HL-60/S4 treated with retinoic acid at 250 ng/mL for 4 days and 3 days (cell line): ENCODE measurements around the gene CSMD2.

Source experiments
- in situ Hi-C: fragments of 300-500 bp; cut with MboI; formaldehyde crosslinking; loops from 2 replicates; pipeline ENCODE4 v1.7.0; 2022; ENCODE audit warnings: low sequenced_read_pairs

The CSMD2 gene

DNA sequence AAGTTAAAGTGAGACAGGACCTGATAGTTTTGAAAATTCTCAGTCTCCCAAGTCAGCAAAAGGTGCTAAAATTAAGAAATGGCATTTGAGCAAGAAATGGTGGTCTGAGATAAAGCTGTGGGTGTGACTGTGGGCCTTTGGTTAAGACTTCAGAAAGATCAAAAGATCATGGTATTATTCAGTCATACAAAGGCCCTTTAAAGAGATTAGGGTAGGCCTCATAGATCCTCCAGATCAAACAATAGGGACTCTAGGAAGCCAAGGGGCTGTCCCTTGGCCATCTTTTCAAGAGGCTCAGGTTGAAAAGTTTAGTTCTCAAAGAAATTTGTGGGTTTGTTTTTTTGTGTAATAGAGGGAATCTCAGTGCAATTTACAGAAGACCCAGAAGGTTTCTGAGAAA is 292.8 kb downstream of the CSMD2 start:
- in situ Hi-C loops = no loop called here

DNA sequence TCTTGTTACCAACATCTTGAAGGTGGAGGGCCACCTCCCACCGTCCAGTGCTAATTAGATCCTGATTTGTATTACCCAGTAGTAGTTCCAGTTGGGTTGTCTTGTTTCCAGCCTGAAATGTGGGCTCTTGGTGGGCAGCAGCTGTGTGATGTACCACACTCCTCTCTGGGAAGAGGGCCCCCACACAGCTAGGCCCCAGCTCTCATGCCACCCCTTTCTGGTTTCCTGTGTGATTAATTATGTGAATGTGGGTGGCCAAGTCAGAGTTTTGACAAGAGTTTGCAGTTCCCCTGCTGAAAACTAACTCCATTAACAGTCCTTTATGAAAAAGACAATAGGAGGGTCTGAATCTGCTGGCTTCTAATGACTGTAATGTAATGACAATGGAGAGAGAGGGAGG is 297.3 kb downstream of the CSMD2 start:
- in situ Hi-C loops = no loop called here

DNA sequence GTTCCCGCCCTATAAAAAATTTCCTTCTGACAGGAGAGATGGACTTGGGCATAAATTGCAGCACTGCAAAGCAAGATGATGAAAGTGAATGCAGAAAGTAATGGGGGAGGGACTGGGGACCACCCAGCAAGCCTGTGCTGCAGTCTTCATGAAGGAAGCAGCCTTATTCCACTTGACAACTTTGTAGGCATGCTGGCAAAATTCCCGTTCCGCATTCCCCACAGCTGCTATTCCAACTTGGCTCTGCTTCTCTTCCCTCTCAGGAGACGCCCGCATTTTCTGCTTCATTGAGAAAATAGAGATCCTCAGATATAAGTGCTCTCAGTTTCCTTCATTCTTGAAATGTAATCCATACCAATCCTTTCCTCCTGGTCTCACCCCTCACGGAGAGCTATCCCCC is 298.7 kb downstream of the CSMD2 start:
- in situ Hi-C loops = no loop called here

DNA sequence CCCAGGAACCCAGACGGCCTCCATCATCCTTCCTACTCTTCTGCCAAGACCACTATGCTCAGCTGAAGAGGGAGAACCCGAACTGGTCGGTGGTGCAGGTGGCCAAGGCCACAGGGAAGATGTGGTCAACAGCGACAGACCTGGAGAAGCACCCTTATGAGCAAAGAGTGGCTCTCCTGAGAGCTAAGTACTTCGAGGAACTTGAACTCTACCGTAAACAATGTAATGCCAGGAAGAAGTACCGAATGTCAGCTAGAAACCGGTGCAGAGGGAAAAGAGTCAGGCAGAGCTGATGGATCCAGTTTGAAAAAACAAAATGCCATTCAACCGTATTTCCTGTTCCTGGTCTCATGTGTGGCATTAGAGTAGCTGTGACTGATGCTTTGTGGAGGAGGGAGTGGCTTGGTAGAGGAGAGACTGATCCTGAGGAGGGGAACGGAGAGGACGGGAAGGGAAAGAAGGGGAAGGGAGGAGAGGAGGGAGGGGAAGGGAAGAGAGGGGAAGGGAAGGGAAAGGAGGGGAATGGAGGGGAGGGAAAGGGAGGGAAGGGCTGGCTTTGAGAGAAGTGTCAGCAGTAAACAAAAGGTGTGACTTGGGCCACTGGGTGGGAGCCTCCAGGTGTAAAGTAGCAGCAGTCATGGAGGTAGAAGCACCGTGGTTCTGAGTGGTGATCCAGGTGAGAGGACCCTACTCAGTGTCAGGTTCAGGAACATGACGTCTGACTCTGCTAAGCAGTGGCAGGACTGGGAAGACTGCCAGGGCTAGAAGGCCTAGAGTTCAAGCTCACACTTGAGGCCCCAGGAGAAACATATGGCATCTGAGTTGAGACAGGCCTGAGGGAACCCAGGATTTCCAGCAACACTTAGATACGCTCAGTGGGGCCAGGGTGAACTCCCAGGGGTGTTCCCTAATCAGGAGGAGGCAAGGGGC is 300.3 kb downstream of the CSMD2 start:
- in situ Hi-C loops = no loop called here

DNA sequence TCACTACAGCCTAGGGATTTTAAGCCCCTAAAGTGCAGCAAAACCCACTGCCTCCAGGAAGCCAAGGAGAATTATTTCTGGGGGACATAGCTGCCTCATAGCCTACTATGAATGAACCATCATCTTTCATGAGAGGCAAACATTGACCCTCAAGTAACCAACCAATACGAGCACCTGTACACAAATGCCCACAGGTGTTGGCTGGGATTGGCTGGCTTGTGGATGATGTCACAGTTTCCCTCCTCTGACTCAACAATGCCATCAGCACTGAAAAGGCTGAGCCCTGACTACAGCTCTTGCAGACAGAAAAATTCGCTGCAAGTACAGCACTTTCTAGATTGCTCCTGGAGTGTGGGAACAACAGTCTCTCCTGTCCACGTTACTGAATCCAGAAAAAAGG is 301.3 kb downstream of the CSMD2 start, which contains the start of gene HMGB4:
TSS of gene HMGB4 (plus strand) at position 301 of the 400 bp plus-strand sequence. CDS start 113 bp downstream, outside the sequence.
- in situ Hi-C loops = no loop called here

DNA sequence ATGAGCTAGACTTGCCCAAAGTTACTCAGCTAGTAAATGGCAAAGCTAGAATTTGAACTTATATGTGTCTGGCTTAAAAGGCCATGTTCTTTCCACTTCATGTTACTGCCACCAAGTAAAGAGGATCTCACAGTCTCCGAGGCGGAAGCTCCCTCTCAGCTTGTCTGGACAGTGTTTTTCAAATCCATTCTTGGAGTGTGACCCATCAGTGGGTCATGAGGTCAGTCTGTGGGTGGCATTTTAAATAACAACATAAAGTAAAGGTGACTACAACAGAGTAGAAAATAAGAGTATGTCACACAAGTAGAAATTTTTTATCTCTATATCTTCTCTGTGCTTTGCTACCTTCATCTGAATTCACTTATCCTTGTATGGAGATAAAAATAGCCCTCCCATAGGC is 304.4 kb downstream of the CSMD2 start:
- in situ Hi-C loops = no loop called here

DNA sequence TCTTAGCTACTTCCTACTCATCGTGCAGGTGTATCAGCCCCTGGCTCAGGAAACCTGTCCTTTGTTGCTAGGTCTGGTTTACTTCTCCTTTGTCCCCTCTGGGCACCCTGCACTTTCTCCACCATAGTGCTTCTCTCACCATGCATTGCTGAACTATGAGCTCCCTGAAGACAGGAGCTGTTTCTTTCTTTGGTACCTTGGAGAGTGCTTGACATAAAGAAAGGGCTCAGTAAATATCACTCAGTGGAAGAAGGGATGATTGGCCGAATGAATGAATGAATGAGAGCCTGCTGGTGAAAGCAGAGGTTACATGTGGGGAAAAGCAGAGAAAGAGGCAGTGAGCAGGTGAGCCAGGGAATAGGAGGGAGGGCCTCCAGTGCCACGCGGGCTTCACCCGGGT is 310.9 kb downstream of the CSMD2 start:
- in situ Hi-C loops = no loop called here

DNA sequence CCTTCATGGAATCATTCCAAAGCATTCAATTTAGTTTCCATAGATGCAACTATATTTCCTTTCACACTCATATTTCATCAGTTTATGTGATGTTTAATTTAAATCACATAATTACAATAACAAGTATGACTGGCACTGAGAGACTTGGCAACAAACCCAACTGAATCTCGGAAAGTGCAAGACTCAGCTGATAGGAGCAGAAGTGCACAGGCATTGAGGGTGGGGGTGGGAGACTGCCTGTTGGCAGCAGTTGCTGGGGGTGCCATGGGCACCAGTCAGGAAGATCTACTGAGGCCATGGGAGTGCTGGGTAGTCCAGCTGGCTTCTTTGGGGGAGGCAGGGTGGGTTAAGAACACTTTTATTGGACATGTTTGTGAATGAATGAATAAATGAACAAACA is 311.6 kb downstream of the CSMD2 start:
- in situ Hi-C loops = no loop called here

DNA sequence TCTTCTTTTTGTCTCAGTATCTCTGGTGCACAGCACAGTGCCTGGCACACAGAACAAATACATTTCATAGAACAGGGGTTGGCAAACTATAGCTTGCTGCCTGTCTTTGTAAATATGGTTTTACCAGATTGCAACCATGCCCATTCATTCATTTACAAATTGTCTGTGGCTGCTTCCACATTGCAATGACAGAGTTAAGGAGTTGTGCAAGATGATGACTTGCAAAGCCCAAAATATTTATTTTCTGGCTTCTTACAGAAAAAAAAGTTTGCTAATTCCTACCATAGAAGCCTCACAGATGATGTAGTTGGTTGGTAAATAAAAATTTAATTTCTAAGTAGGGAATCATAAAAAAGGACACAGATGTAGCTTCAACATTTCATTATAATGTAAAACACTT is 312.3 kb downstream of the CSMD2 start:
- in situ Hi-C loops = no loop called here

DNA sequence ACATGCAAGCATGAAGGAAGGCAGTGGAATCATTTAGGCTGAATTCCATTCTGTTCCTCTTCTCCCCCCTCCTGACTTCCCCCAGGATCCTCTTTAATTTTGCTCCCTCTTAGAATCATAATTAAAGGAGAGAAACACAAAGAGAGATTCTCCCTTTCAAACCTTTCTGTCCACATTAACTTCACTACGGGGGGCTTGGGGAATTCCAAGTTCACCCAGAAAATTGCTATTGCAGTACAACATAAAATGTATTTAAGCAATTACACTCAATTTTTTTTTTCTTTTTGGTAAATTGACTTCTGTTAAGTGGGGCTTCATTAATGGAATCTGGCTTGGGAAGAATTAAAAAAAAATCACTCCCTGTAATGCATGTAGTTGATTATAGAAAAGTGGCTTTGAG is 314.5 kb downstream of the CSMD2 start:
- in situ Hi-C loops = no loop called here

DNA sequence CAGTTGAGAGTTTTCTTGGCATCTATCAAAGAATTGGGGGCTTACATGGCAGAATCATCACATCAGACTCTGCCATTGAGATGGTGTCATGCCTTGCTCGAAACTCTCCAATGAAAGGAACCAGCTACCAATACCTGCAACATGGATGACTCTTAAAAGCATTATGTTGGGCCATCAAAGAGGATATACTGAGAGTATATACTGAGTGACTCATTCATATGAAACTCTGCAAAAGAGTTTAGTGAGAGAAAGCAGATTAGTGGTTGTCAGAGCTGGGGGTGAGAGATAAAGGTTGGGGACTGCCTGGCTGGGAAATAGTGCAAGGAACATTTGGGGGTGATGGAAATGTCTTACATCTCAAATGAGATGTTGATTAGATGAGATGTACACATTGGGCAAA is 315.8 kb downstream of the CSMD2 start:
- in situ Hi-C loops = no loop called here

DNA sequence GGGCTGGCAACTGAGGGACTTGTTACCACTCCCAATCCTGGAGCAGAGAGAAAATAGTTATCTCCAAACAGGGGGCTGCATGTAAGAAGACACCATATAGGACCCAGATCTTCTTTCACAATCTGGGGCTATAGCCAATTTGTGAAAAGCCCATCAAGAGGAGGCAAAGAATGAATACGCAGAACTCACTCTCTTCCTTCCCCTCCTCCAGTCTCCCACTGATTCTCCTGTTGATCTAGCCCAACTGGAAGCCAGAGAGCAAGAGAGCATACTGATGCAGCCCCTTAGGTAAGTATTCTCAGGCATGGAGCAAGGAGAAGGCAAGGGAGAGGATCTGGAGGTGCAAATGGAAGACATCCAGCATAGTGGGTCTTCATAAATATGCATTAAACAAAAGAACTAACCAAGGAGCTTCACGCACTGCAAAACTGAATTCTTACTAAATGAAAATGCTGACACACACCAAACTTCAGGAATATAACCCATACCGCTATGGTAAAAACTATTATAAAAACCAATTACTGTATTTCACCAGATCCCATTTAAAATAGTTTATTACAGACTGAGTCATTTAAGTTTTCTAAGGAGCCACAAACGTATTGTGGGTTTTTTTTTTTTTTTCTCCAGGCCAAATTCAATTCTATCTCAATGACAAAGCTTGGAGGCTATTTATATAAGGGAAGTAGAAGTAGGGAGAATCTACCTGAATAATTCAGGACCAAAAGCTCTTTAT is 316.7 kb downstream of the CSMD2 start:
- in situ Hi-C loops = no loop called here

DNA sequence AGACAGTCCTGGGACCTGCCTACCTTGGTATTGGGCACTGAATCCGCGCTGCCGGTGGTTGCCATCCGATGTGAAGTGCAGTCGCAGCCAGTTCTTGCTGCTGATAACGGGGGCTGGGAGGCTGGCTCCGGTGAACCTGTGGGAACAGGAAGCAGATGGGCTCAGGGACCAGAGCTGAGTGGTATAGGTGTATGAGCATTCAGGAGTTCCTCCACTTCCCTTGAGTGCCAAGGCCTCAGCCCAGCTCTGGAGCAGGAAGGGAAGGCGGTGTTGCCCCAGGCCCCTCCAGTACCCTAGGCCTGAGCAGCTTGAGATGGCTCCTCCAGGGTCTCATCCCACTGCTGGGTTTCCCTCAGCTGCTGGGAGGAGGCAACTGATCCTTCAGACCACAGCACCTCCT is 318.2 kb downstream of the CSMD2 start:
- in situ Hi-C loops = no loop called here

DNA sequence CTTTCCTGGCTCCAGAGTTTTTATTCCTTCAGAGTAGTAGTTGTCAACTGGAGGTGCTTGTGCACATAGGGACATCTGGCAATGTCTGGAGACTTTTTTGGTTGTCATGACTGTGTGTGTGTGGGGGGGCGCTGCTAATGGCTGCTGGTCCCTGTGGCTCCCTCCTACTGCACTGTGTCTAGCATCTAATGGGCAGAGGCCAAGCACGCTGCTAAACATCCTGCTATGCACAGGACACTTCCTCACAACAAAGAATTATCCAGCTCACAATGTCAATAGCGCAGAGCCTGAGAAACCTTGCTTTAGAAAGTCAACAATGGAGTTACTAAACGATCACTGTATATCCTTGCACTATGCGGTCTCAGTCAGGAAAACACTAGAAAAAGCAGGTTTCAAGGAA is 320.9 kb downstream of the CSMD2 start:
- in situ Hi-C loops = no loop called here

DNA sequence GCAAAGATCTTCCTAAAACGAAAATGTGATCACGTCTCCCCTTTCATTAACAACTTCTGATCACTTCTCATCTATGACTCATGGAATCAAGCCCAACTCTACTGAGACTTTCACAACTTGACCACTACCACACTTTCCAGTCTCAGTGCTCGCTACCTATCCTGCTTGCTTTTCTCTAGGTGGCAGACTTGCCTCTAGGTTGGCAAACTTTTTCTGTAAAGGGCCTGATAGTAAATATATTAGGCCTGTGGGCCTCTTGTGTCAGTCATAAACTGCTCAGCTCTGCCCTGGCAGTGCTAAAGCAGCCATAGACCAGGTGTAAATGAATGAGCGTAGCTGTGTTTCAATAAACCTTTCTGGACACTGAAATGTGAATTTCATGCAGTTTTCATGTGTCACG is 322.7 kb downstream of the CSMD2 start:
- in situ Hi-C loops = no loop called here

DNA sequence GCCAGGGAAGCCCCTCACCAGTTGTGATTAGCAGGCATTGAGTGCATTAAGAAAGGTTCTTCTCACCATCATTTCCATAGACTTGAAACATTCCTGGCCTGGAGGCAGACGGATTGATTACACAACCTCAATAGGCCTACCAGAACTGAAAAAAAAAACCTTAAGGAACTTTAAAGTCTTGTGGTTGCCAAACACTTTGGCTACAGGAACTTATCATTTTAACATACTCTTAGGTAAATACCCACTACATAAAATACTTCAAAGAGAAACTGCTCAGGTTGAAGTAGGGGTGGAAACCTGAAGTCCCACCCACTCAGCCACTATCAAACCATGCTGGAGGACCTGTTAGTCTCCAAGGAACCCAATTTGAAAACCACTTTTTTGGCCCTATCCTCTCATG is 323.5 kb downstream of the CSMD2 start:
- in situ Hi-C loops = no loop called here

DNA sequence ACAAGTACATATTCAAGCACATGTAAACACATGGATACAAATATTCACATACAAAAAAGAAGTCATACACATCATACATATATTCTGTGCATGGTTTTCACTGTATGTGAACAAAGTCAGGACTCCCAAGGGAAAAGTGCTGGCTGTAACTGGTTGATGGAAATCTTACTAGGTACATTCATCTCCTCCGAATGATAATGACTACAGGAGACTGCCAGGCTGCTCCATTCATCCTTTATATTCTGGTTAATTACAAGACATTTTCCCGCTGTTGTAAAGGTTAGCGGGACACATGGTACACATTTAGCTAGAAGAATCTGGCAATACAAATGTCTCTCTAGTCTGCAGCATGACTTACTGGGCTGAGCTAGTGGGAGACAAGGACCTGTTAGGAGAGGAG is 327.4 kb downstream of the CSMD2 start:
- in situ Hi-C loops = no loop called here

DNA sequence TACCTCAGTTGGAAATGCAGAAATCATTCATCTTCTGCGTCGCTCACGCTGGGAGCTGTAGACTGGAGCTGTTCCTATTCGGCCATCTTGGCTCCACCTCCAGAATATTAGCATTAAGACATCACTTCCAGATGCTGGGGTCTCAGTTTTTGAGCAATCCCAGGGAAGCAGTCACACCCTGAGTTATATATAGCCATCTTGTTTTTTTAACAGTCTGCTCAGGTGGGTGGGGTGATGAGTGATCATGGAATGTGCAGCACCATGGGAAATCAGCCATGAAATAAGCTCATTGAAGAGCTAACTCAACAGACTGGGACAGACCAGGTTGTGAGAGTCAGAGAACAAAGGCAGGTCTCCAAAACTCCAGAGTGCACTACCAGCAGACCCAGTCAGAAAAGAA is 328.1 kb downstream of the CSMD2 start:
- in situ Hi-C loops = no loop called here

DNA sequence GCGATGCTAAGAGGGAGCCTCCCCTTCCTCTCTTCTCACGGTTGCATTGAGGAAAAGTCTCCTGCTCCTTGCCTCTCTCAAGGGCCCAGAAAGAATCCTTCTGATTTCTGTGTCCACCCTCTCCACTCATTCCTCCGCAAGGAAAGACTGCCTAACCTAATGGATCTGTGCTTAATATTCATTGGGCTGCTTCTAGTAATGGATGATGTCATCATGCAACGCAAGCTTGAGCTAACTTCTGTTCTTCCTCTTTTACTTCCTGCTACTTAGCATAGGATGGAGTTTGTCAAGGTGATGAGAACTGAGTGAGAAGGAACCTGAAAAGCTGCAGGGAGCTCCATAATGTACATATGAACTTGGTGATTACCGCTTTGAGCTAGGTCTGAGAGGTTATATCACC is 336.4 kb downstream of the CSMD2 start:
- in situ Hi-C loops = no loop called here

DNA sequence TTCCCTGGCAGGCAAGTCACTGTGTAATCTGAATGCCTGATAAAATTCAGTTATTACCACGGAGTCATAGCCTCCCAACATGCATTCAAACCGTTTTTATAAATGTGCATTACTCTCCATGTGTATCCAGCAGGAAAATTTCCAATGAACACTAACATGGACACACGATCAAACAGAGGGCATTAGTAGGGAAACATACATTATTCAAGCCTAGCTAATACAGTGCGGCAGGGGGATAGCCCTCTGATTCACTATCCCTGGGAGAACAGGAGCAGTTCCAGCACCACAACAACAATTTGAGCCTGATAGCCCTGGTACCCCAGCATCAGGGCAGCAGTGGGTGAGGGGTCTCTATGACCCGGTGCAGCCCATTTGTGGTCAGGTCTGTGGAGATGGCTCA is 337.0 kb downstream of the CSMD2 start:
- in situ Hi-C loops = no loop called here

DNA sequence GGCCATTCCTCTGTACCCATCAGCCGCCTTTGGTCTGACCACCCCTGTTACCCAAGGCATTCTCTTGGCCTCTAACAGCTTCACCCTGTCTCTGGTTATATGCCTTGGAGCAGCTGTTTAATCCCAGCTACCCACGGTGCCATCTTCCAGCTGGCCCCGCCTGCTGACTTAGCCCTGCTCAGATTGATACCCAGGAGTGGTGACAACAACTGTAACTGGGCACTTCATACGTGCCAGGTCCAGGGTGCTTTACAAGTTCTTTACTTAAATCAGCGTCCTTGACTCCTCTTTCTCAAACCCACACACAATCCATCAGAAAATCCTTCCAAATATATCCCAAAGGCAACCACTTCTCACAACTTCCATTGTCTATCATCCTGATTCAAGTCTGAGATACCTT is 338.3 kb downstream of the CSMD2 start:
- in situ Hi-C loops = no loop called here

DNA sequence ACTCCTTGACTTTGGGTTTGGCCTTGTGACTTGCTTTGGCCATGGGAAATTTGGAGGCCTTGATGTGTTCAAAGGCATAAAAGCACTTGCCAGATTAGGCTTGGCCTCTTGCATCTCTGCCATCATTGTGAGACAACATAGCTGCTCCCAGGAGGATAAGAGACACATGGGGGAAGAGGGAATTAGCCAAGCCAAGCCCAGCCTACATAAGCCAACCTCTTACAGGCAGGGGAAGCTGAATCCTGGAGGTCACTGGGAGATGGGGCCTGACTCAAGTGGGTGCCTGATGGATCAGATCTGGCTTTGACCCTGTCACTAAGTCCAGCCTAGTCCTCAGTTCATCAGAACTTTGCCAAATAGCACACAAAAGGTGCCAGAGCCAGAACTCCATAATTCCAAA is 338.7 kb downstream of the CSMD2 start:
- in situ Hi-C loops = no loop called here
